ENCODE measurements around the gene BCCIP. TPM values are rescaled to one million over a fixed set of nuclear protein-coding genes. Genes with fewer than 3 reads are reported as not detected.

Gene BCCIP
- total RNA-seq, 1 experiment from 2014 or later = 159 TPM

GRCh38 chr10:125846894-125847293 is 23.5 kb downstream of the BCCIP start:
- ChIA-PET CTCF (interaction anchor here (0.9 kb wide), 1 partner anchor 115 kb away, joined by 3 read pairs; no protein-coding TSS in a partner anchor), RAD21 (ENCODE audit: low non-redundant PET in 1 of 2, low total read pairs in 2 of 2, uncharacterized antibody in 2 of 2, unreplicated experiment in 2 of 2) (no interaction called here), POLR2A (no interaction called here)
- DNase-seq (ENCODE audit: low read depth, low spot score) (no peak), ATAC-seq (no peak)
- intact Hi-C loops (cut with micrococcal nuclease) = no loop called here
- peaks cover 9 to 16% of the 10 kb centered on the region in 2 experiments; a peak in 3 of 4 replicates for H3K36me3 ChIP-seq (ENCODE audit: control insufficient read depth in 1 of 2, insufficient read depth in 2 of 2, low read length in 2 of 2)
- BruUV-seq (replicated peaks) = no TSS peak
- H2AFZ ChIP-seq (ENCODE audit: low read depth, low read length, poor library complexity, severe bottlenecking) = no peak overlapping the region
- no peaks in the 10 kb centered on the region; the same call in 1 of the 2 replicates for H4K20me1 ChIP-seq (ENCODE audit: insufficient read depth)
- no peaks in the 10 kb centered on the region for H3K4me1 ChIP-seq (ENCODE audit: control insufficient read depth in 1 of 2, insufficient read depth in 2 of 2, low read length in 2 of 2)
- H3K9me2 ChIP-seq (ENCODE audit: insufficient read depth) = no peaks in the 10 kb centered on the region
- H3K9me3 ChIP-seq (ENCODE audit: control insufficient read depth in 1 of 2, insufficient read depth in 1 of 2, low read depth in 1 of 2, low read length in 2 of 2) = no peaks in the 10 kb centered on the region
- no peak overlapping the region for H3K4me3 ChIP-seq (replicated peaks in 1 of 2; ENCODE audit: low read depth in 1 of 2, low read length in 2 of 2)
- no peak overlapping the region for H3K27ac ChIP-seq (ENCODE audit: low read depth, low read length)
- no peak overlapping the region for H3K9ac ChIP-seq (ENCODE audit: low read length)
- H3K27me3 ChIP-seq (ENCODE audit: insufficient read depth, low read length) = no peaks in the 10 kb centered on the region
- no peaks in the 10 kb centered on the region for H3K79me2 ChIP-seq (ENCODE audit: insufficient read depth, low read length)
- no peak overlapping the region for H3K4me2 ChIP-seq (ENCODE audit: low read length)
- no peak for TF ChIP-seq ZNF274 (IDR thresholded peaks at IDR 0.05; ENCODE audit: low read depth, low read length)
- no peak for TF ChIP-seq EZH2 (IDR thresholded peaks at IDR 0.05)
- no peak for TF ChIP-seq ZFX (IDR thresholded peaks at IDR 0.05)

- peaks cover 12 to 15% of the 10 kb centered on the region in 2 experiments; a peak in 3 of 4 replicates for H3K36me3 ChIP-seq (ENCODE audit: control insufficient read depth in 1 of 2, insufficient read depth in 2 of 2, low read length in 2 of 2)
- H3K4me1 ChIP-seq (ENCODE audit: control insufficient read depth in 1 of 2, insufficient read depth in 2 of 2, low read length in 2 of 2) = no peaks in the 10 kb centered on the region
- ChIA-PET POLR2A (no interaction called here), CTCF (no interaction called here), RAD21 (ENCODE audit: low non-redundant PET in 1 of 2, low total read pairs in 2 of 2, uncharacterized antibody in 2 of 2, unreplicated experiment in 2 of 2) (no interaction called here)
- no peak overlapping the region for H3K4me3 ChIP-seq (replicated peaks in 1 of 2; ENCODE audit: low read depth in 1 of 2, low read length in 2 of 2)
- no peaks in the 10 kb centered on the region for H3K27me3 ChIP-seq (ENCODE audit: insufficient read depth, low read length)
- H3K79me2 ChIP-seq (ENCODE audit: insufficient read depth, low read length) = no peaks in the 10 kb centered on the region
- no peak overlapping the region for H2AFZ ChIP-seq (ENCODE audit: low read depth, low read length, poor library complexity, severe bottlenecking)
- BruUV-seq (replicated peaks) = no TSS peak
- no peaks in the 10 kb centered on the region; the same call in 1 of the 2 replicates for H4K20me1 ChIP-seq (ENCODE audit: insufficient read depth)
- intact Hi-C loops (cut with micrococcal nuclease) = no loop called here
- ATAC-seq (no peak), DNase-seq (ENCODE audit: low read depth, low spot score) (no peak)
- H3K9ac ChIP-seq (ENCODE audit: low read length) = no peak overlapping the region
- no peak for TF ChIP-seq CEBPB (IDR thresholded peaks at IDR 0.05; ENCODE audit: low read depth)
- no peak for TF ChIP-seq JUND (IDR thresholded peaks at IDR 0.05)
- TF ChIP-seq SIN3A (IDR thresholded peaks at IDR 0.05; ENCODE audit: low read depth) = no peak
- TF ChIP-seq SP1 (IDR thresholded peaks at IDR 0.05; ENCODE audit: low read depth) = no peak
- TF ChIP-seq SRF (IDR thresholded peaks at IDR 0.05; ENCODE audit: low read depth) = no peak
- no peak for TF ChIP-seq ZBTB33 (IDR thresholded peaks at IDR 0.05; ENCODE audit: extremely low read depth, insufficient replicate concordance, low read length)
- H3K9me2 ChIP-seq (ENCODE audit: insufficient read depth) = no peaks in the 10 kb centered on the region
- H3K9me3 ChIP-seq (ENCODE audit: control insufficient read depth in 1 of 2, insufficient read depth in 1 of 2, low read depth in 1 of 2, low read length in 2 of 2) = no peaks in the 10 kb centered on the region
- H3K27ac ChIP-seq (ENCODE audit: low read depth, low read length) = no peak overlapping the region
- no peak overlapping the region for H3K4me2 ChIP-seq (ENCODE audit: low read length)
These were observed 25.0 kb downstream of the BCCIP start for GRCh38 chr10:125848371-125848770.

All from HCT116 (cell line).